NCI-H460 (cell line): ENCODE data around the gene RARRES2. TPM values are rescaled to one million over a fixed set of nuclear protein-coding genes. Genes with fewer than 3 reads are reported as not detected.
"Not testable (repeated sequence)": the region's sequence is repeated elsewhere in the genome, so short reads cannot be mapped to it uniquely, and the experiment has no call there.

Experiments used
- DNase-seq: peaks from one replicate; pipeline ENCODE4 v3.0.0-alpha.2; 2016; ENCODE audit warnings: low read depth; ENCODE audit errors: extremely low read depth
- total RNA-seq: library from RNA; depleted of rRNA; stranded (reverse); fragments of >200 nt; shearing (Covaris generic); gene quantifications from 2 replicates; pipeline ENCODE4 v1.2.3, GENCODE V29; 2014

RARRES2 gene
- total RNA-seq, 1 experiment from 2014 or later, result not detected

GRCh38 chr7:150323682-150324372, 17.6 kb downstream of the RARRES2 start:
- no peak for DNase-seq

DNA sequence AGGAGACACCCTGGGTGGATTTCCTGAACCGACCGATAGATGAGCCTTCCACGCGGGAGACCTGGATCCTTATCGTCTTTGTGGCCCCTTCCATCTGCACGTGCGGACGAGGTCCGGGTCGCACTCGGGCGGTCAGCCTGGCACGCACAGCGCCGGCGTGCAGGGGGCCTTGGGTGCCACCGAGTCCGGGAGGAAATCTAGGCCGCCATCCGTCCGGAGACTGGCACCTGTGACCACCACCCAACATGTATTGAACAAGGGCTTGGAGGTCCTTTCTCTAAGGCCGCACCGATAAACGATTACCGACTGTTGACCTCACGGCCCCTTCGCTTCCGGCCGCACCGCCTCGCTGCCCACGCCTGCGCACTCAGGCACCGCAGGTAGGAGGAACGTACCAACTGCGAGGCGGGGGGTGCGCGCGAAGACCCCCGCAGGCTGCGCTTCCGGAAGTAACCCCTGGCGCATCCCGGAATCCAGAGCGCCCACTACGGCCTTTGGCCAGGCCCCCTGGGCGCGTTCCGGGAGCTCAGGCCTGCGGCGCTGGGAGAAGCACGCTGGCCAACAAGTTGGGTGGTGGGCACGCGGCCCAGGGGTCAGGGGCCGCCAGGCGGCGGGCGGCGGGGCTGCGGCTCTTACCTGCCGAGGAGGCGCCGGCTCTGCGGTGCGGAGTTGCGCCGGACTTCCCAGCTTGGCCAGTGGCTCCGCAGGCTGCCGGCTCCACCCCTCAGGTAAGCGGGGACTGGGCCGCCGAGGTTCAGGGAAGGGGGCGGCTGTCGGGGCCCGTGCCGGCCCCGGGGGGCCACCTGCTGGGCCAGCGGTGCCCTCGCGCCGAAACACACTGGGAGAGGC, 18.4 kb downstream of the RARRES2 start, which contains the start of the genes ACTR3C and LRRC61:
Gene ACTR3C, minus strand, starts transcription at position 713 of the 849 bp plus-strand sequence. CDS start 28,249 bp downstream, outside the sequence.
Gene LRRC61, plus strand, starts transcription at position 523 of the 849 bp plus-strand sequence. CDS start 13,507 bp downstream, outside the sequence.
- DNase-seq, result no peak

DNA sequence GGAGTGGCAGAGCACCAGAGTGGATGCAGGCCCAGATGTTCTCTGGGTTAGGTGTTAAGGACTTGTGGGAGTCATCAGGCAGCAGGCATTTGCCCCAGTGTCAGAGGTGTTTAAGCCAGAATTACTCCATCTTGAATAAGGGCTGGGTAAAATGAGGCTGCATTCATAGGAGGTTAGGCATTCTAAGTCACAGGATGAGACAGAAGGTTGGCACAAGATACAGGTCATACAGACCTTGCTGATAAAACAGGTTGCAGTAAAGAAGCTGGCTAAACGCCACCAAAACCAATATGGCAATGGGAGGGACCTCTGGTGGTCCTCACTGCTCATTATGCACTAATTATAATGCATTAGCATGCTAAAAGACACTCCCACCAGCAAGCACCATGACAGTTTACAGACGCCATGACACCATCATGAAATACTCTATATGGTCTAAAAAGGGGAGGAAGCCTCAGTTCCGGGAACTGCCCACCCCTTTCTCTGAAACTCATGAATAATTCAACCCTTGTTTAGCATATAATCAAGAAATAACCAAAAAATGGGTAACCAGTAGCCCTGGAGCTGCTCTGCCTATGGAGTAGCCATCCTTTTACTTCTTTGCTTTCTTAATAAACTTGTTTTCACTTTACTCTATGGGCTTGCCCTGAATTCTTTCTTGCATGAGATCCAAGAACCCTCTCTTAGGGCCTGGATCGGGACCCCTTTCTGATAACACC, 19.2 kb downstream of the RARRES2 start:
- no peak for DNase-seq

GRCh38 chr7:150321788-150322113, 19.7 kb downstream of the RARRES2 start:
- DNase-seq, result no peak

GRCh38 chr7:150317748-150318444, 23.5 kb downstream of the RARRES2 start:
- no peak for DNase-seq

GRCh38 chr7:150316987-150317386, 24.4 kb downstream of the RARRES2 start:
- DNase-seq, result not testable (repeated sequence)

- DNase-seq, result no peak
Measured at GRCh38 chr7:150314639-150315239, 26.7 kb downstream of the RARRES2 start.

DNA sequence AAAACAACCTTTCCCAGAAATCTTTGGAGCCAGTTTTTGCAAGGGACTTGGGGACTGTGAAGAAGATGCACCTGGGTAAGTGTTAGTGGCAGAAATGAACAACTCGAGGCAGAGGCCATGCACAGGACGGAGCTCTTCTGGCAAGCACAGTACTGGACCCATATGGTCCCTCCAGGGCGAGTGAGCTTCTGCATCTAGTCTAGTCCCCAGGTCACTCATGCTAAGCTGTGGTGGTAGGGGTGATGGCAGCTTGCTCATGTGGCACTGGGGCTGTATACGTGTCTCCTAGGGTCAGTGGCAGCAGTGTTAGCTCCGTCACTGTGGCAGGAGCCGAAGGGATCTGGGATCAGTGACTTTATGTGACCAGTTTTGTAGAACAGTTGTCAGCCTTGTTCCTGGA, 27.6 kb downstream of the RARRES2 start:
- DNase-seq, result no peak

GRCh38 chr7:150313367-150313809, 28.0 kb downstream of the RARRES2 start:
- no peak for DNase-seq

DNA sequence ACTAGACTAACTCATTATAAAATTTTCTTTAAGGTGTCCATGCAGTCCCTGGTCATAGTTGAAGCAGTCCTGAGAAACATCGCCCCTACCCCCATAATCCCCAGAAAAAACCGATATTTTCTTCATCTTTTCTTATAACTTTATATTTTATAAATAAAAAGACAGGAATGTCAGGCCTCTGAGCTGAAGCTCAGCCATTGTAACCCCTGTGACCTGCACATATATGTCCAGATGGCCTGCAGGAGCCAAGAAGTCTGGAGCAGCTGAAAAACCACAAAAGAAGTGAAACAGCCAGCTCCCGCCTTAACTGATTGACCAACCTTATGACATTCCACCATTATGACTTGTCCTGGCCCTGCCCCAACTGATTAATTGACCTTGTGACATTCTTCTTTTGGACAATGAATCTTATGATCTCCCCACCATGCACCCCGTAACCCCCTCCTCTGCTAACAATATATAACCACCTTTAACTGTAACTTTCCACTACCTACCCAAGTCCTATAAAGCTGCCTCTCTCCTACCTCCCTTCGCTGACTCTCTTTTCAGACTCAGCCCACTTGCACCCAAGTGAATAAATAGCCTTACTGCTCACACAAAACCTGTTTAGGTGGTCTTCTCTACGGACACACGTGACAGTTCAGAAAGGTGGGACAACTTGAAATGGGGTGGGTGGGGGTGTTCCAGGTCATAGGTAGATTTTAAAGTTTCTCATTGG, 28.6 kb downstream of the RARRES2 start:
- DNase-seq, result not testable (repeated sequence)

GRCh38 chr7:150311711-150312110, 29.7 kb downstream of the RARRES2 start:
- DNase-seq, result no peak

DNA sequence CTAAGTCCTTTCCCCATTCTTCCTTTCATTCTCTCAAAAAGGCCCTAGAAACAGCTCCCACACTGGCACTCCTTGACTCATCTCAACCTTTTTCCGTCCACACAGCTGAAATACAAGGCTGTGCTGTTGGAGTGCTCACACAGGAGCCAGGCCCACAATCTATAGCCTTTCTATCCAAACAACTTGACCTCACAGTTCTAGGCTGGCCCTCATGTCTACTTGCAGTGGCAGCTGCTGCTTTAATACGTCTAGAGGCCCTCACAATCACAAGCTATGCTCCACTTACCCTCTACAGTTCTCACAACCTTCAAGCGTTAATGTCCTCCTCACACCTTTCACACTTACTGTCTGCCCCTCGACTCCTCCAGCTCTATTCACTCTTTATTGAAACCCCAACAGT, 30.3 kb downstream of the RARRES2 start:
- DNase-seq, result no peak

- no peak for DNase-seq
Measured at GRCh38 chr7:150308575-150308974, 32.9 kb downstream of the RARRES2 start.

- DNase-seq, result no peak
Measured at GRCh38 chr7:150307904-150308303, 33.5 kb downstream of the RARRES2 start.

DNA sequence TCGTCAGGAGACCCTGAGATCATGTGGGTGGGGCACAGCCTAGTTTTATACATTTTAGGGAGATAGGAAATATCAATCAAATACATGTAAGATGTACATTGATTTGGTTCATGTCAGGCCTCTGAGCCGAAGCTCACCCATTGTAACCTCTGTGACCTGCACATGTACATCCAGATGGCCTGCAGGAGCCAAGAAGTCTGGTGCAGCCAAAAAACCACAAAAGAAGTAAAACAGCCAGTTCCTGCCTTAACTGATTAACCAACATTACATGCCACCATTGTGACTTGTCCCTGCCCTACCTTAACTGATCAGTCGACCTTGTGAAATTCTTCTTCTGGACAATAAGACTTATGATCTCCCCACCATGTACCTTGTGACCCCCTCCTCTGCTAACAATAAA, 34.3 kb downstream of the RARRES2 start:
- no peak for DNase-seq

GRCh38 chr7:150306377-150306776, 35.1 kb downstream of the RARRES2 start:
- not testable (repeated sequence) for DNase-seq

- not testable (repeated sequence) for DNase-seq
Measured at GRCh38 chr7:150305903-150306284, 35.5 kb downstream of the RARRES2 start.

GRCh38 chr7:150305259-150305902, 36.0 kb downstream of the RARRES2 start:
- not testable (repeated sequence) for DNase-seq
